ENCODE results near the gene GALNT8. TPM values are rescaled to one million over a fixed set of nuclear protein-coding genes. Genes with fewer than 3 reads are reported as not detected.

The GALNT8 gene
- total and polyA plus RNA-seq, 2 experiments from 2014 or later: 3.8 to 7.7 TPM

DNA sequence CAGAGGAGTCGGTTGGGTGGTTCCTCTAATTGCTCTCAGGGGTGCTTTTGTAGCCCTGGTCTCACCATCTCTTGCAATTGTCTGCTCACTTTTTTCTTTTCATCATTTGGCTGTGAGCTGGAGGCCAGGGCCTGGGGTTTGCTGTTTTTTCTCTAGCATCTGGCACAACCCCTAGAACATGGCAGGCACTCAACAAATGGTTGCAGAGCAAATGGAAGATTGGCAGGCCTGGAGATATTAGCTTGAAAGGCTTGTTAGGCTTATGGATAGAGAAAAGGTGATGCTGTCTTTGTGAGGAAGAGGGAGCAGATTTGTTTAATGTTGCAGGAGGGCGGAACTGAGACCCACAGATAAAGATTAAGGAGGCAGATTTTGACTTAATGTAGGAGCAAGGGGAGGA, 47.0 kb downstream of the GALNT8 start (continued):
- TF ChIP-seq, protein P1, sequence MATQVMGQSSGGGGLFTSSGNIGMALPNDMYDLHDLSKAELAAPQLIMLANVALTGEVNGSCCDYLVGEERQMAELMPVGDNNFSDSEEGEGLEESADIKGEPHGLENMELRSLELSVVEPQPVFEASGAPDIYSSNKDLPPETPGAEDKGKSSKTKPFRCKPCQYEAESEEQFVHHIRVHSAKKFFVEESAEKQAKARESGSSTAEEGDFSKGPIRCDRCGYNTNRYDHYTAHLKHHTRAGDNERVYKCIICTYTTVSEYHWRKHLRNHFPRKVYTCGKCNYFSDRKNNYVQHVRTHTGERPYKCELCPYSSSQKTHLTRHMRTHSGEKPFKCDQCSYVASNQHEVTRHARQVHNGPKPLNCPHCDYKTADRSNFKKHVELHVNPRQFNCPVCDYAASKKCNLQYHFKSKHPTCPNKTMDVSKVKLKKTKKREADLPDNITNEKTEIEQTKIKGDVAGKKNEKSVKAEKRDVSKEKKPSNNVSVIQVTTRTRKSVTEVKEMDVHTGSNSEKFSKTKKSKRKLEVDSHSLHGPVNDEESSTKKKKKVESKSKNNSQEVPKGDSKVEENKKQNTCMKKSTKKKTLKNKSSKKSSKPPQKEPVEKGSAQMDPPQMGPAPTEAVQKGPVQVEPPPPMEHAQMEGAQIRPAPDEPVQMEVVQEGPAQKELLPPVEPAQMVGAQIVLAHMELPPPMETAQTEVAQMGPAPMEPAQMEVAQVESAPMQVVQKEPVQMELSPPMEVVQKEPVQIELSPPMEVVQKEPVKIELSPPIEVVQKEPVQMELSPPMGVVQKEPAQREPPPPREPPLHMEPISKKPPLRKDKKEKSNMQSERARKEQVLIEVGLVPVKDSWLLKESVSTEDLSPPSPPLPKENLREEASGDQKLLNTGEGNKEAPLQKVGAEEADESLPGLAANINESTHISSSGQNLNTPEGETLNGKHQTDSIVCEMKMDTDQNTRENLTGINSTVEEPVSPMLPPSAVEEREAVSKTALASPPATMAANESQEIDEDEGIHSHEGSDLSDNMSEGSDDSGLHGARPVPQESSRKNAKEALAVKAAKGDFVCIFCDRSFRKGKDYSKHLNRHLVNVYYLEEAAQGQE (IDR thresholded peaks at IDR 0.05; ENCODE audit: unreplicated experiment): no peak

DNA sequence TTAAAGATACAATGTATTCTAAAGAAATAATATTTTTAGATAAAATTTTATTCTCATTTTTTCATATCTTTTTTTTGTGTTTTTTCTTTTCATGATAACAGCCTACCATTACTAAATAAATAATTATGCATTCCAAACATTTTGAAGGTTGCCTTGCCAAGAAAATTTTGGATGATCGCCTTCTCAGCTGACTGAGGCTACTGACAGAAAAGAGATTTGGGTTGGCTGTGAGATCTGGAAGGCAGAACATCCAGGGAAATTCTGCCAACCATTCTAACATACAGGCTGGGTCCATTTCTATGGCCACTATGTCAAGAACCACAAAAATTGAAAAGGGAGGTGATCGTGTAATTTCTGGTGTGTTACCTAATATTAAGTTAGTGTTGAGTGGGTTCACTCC, 48.1 kb downstream of the GALNT8 start:
- no peak for DNase-seq (ENCODE audit: low spot score)
- H3K27me3 ChIP-seq (ENCODE audit: insufficient read depth): no peaks in the 10 kb centered on the region
- no peak overlapping the region for H2AFZ ChIP-seq
- H3K4me1 ChIP-seq (ENCODE audit: insufficient read depth): no peaks in the 10 kb centered on the region
- no peaks in the 10 kb centered on the region for H3K79me2 ChIP-seq (replicated peaks; ENCODE audit: insufficient read depth)
- Mint-ChIP-seq H3K27me3 (ENCODE audit: insufficient read depth, low read depth, poor library complexity) (peaks cover 2% of the 10 kb centered on the region), H3K4me1 (peaks cover 5% of the 10 kb centered on the region), H3K36me3 (ENCODE audit: low read depth) (peaks cover 4% of the 10 kb centered on the region; the same call in 1 of the 3 replicates), H3K27ac (no peak overlapping the region), H3K9me3 (no peaks in the 10 kb centered on the region), H3K4me3 (no peak overlapping the region)
- no peaks in the 10 kb centered on the region for H4K20me1 ChIP-seq (replicated peaks; ENCODE audit: insufficient read depth)
- no peak for ATAC-seq
- no peak overlapping the region for H3K27ac ChIP-seq (ENCODE audit: low read depth)
- no peaks in the 10 kb centered on the region for H3K36me3 ChIP-seq (ENCODE audit: insufficient read depth)
- H3K4me3 ChIP-seq: no peak overlapping the region
- H3F3A ChIP-seq (replicated peaks; ENCODE audit: low read depth): no peaks in the 10 kb centered on the region
- H3K9me2 ChIP-seq (ENCODE audit: insufficient read depth): no peaks in the 10 kb centered on the region
- no peak overlapping the region for H3K4me2 ChIP-seq
- TF ChIP-seq JUNB (IDR thresholded peaks at IDR 0.05; ENCODE audit: unreplicated experiment) (no peak), ZNF462 (CRISPR knock-in tag; IDR thresholded peaks at IDR 0.05) (no peak), POLR2AphosphoS5 (IDR thresholded peaks at IDR 0.05; ENCODE audit: low read depth) (no peak), EZH2 (IDR thresholded peaks at IDR 0.05; ENCODE audit: low read depth, unreplicated experiment) (no peak), ZNF331 (CRISPR knock-in tag; IDR thresholded peaks at IDR 0.05; ENCODE audit: low read depth) (no peak), CREB1 (CRISPR knock-in tag; IDR thresholded peaks at IDR 0.05; ENCODE audit: low read depth) (no peak), EZH2phosphoT487 (IDR thresholded peaks at IDR 0.05; ENCODE audit: unreplicated experiment) (no peak), STAT1 (IDR thresholded peaks at IDR 0.05; ENCODE audit: unreplicated experiment) (no peak)
- TF ChIP-seq, protein P2, sequence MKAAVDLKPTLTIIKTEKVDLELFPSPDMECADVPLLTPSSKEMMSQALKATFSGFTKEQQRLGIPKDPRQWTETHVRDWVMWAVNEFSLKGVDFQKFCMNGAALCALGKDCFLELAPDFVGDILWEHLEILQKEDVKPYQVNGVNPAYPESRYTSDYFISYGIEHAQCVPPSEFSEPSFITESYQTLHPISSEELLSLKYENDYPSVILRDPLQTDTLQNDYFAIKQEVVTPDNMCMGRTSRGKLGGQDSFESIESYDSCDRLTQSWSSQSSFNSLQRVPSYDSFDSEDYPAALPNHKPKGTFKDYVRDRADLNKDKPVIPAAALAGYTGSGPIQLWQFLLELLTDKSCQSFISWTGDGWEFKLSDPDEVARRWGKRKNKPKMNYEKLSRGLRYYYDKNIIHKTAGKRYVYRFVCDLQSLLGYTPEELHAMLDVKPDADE (IDR thresholded peaks at IDR 0.05): no peak
- TF ChIP-seq, protein P1 (IDR thresholded peaks at IDR 0.05; ENCODE audit: unreplicated experiment): no peak
